ENCODE data around the gene PKD1L1.

Gene PKD1L1

DNA sequence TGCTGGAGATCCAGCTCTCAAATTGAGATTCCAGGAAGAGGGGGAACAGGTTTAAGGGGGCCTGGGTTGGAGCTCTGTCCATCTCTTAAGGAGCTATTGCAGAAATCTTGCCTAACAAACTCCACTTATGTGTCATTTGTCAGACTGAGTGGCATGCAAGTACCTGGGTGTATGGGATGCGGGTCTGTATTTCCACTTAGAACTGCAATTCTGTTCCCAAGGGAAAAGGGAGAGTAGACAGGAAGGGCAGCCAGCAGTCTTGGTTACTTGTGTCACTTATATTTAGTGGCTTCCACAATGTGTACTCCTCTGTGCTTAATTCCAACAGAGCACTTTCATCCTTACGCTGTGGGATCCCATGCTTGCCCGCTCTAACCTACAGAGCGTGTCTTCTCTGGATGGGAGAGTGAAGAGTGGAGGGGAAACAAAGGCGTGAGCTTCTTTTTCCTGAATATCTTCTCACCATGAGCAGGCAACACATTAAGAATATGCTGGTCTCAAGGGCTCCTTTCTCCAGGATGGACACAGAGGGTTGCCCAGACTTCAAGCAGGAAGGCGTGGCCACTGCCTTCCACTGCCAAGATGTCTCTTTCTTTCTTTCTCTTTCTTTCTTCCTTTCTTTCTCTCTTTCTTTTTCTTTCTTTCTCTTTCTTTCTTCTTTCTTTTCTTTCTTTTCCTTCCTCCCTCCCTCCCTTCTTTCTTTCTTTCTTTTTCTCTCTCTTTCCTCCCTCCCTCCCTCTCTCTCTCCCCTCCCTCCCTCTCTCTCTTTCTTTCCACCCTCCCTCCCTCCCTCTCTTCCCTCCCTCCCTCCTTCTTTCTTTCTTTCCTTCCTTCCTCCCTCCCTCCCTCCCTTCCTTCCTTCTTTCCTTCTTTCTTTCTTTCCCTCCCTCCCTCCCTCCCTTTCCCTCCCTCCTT is 212.6 kb downstream of the PKD1L1 start:
- DNase-seq (ENCODE audit: low read depth in 2 of 2) = no peak

DNA sequence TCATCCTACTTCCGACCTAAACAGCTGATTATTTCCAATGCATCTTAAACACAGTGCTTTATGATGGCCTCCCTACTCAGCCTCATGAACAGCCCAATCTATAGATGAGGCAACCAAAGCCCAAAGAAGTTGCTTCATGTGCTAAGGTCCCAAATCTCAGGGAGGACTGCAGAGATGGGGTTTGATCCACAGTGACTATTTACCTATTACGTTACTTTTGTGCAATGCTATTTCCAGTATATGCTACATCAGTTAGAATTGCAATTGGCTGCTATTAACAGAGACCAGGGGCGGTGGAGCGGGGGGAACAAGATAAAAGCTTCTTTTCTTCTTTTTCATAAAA is 213.3 kb downstream of the PKD1L1 start:
- DNase-seq (ENCODE audit: low read depth in 2 of 2) = no peak

DNA sequence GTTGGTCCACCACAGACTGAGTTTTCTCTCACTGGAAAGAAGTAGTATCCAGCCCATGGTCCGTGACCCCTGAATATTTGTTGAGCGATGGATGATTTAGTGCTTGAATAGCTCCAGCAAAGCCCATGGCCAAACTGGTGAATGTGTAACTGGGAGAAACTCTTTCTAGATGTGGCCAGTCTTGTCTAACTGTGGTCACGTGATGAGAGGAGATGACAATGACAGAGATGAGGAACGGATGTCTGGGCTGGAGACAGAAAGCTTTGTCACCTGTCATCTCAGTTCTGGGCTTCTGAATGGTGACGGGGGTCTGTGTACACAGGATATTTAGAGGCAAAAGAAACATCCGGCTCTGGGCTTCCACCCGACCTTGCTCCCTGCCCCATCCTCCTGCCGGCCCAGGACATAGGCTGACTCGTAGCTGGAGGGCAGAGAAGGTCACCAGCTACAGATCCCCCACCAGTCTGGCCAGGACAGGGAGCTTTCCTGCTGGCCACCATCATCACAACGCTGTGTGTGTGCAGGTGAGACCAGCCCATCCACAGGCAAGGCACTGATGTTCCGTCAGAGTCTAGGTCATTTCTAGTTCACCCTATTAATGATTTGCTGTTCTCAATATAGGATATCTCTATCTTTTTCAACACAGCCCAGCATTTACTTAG is 213.8 kb downstream of the PKD1L1 start:
- no peak for DNase-seq (ENCODE audit: low read depth in 2 of 2)

DNA sequence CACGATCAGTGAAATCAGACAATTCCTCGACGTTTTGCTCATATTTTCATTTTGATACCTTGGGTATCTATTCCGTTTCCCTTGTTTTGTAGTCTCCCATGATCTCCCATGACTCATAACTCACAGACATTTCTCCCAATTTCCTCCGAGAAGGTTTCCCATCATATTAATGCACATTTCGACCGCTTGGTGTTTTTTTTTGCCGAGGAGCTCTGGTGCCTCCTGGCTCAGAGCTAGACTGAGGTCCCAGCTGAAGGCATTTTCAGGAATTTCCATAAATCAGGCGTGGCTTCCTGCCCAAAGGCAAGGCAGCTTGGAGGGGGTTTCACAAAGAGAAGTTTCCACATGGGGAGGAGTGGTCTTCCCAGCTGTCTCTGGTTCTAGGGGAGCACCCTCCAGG is 218.1 kb downstream of the PKD1L1 start:
- DNase-seq (ENCODE audit: low read depth in 2 of 2) = no peak

DNA sequence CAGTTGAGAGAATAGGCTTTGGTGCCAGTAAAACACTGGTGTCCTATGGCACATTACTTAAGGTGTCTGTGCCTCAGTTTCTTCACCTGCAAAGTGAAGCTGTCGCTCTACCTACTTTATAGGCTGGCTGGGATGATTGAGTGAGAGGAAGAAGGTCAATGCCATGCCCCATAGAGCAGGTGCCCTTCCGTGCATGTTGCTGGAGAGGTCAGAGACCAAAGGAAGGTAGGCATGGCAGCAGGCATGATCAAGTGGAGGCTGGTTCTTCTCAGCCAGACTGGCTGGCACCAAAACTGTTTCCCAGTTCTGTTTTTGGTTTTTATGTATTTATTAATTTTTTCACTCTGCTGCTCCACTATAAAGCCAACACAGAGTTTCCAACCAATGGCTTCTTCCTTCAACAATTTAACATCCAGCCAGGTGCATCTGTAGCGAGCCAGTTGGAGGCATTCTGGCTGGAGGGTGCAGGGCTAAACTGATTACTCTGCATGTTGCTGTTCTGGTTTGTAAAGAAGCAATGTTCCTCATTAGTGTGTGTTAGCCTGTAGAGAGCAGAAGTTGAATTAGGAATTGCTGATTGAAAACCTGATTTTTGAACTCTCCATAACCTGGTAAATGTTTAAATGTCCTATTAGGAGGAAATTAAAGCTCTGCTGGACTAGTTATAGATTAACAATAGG is 222.1 kb downstream of the PKD1L1 start:
- no peak for DNase-seq (ENCODE audit: low read depth in 2 of 2)

DNA sequence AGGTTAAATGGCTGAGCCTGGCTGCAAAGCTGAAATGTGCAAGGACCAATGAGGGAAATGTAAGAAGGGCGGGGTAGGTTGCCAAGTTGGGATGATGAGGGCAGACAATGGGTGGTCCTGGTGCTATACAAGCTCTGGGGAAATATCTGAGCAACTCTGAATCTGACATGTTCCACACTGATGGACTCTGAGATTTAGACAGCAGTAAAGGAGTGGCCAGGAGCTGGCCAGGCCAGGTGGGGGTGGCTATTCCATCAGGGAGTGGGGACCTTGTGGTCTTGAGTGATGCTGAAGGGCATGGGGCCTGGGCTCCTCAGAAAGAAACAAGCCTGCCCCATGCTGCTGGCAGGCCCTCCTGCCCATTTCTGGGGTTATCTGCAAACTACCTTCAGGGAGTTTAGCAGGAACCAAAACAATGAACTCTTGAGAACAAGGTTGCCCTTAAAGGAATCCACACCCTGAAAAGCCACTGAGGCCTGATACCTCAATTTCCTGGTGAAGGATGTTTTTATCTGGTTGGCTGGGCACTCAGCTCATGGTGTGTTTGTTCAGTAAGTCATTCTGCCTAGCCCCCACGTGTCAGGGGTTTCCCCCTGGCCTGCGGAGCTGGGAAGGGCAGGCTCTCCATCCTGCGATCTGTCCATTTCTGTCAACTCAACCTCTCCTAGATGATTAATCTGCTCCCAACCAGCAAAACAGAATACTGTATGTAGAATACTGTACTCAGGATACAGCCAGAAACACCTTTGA is 223.1 kb downstream of the PKD1L1 start:
- DNase-seq (ENCODE audit: low read depth in 2 of 2) = no peak

Measured in activated CD4-positive, alpha-beta T cell treated with anti-CD3 and anti-CD28 coated beads for 24 hours (primary cell).